ENCODE measurements around the gene STX5. TPM values are rescaled to one million over a fixed set of nuclear protein-coding genes. Genes with fewer than 3 reads are reported as not detected.
A peak's percentile ranks its signal among the peaks of the same experiment; 100 is the strongest.
"Not testable (repeated sequence)": the region's sequence is repeated elsewhere in the genome, so short reads cannot be mapped to it uniquely, and the experiment has no call there.

The STX5 gene
- total RNA-seq, 4 donors from 2014 or later, result 25.9 to 39.1 (median 29.2) TPM

- peaks cover 0 to 3% (median 0%) of the 10 kb centered on the region in 3 donors for H3K36me3 ChIP-seq
- DNase-seq (ENCODE audit: low spot score in 2 of 2), result no peak
- WGBS, 2 donors, result 89 to 91% methylated on average over 3 of the region's 3 CpGs
- peaks cover 0 to 11% (median 6%) of the 10 kb centered on the region in 4 donors for H3K4me1 ChIP-seq
- no peaks in the 10 kb centered on the region for H3K9me3 ChIP-seq
- no peaks in the 10 kb centered on the region for H3K27me3 ChIP-seq
- no peak overlapping the region for H3K27ac ChIP-seq
- no peak overlapping the region for H3K4me3 ChIP-seq
- no peak for TF ChIP-seq EP300 (IDR thresholded peaks at IDR 0.05)
- TF ChIP-seq POLR2A (IDR thresholded peaks at IDR 0.05), result no peak
- no peak for TF ChIP-seq CTCF (IDR thresholded peaks at IDR 0.05)
Measured at GRCh38 chr11:62846177-62846576, 14.3 kb upstream of the STX5 start.

- Histone ChIP-seq H3K9me3 (no peaks in the 10 kb centered on the region), H3K27me3 (no peaks in the 10 kb centered on the region), H3K4me1 (peaks cover 0 to 12% (median 6%) of the 10 kb centered on the region in 4 donors), H3K36me3 (no peaks in the 10 kb centered on the region), H3K4me3 (no peak overlapping the region), H3K27ac (no peak overlapping the region)
- WGBS, 2 donors, result 95 to 96% methylated on average over 3 of the region's 3 CpGs
- DNase-seq (ENCODE audit: low spot score in 2 of 2), result no peak
- no peak for TF ChIP-seq POLR2A (IDR thresholded peaks at IDR 0.05)
- no peak for TF ChIP-seq CTCF (IDR thresholded peaks at IDR 0.05)
- TF ChIP-seq EP300 (IDR thresholded peaks at IDR 0.05), result no peak
Measured at GRCh38 chr11:62844154-62844553, 12.3 kb upstream of the STX5 start.

- H3K27ac ChIP-seq, result peak overlapping the region in 1 of 4 donors; percentile 99
- H3K27me3 ChIP-seq, result no peaks in the 10 kb centered on the region
- no peak for TF ChIP-seq CTCF (IDR thresholded peaks at IDR 0.05)
- no peak for TF ChIP-seq POLR2A (IDR thresholded peaks at IDR 0.05)
- TF ChIP-seq EP300 (IDR thresholded peaks at IDR 0.05), result no peak
- peaks cover 0 to 18% (median 7%) of the 10 kb centered on the region in 4 donors for H3K4me1 ChIP-seq
- DNase-seq (ENCODE audit: low spot score in 2 of 2), result no peak
- 93 to 94% methylated on average over 3 of the region's 3 CpGs for WGBS, 2 donors
- H3K9me3 ChIP-seq, result no peaks in the 10 kb centered on the region
- no peaks in the 10 kb centered on the region for H3K36me3 ChIP-seq
- H3K4me3 ChIP-seq, result no peak overlapping the region
Measured at GRCh38 chr11:62843466-62843865, 11.6 kb upstream of the STX5 start.

GRCh38 chr11:62842891-62843290 is 11.0 kb upstream of the STX5 start:
- H3K4me3 ChIP-seq, result peak overlapping the region in 2 of 4 donors; percentile 69 to 77

GRCh38 chr11:62842171-62842741 is 10.4 kb upstream of the STX5 start:
- WGBS, 2 donors, result 6 to 7% methylated on average over 23 to 30 of the region's 30 CpGs
- TF ChIP-seq POLR2A (IDR thresholded peaks at IDR 0.05), result no peak
- no peak for TF ChIP-seq EP300 (IDR thresholded peaks at IDR 0.05)
- TF ChIP-seq CTCF (IDR thresholded peaks at IDR 0.05), result no peak
- Histone ChIP-seq H3K27ac (peak overlapping the region; percentile 98 to 100 (median 99)), H3K9me3 (no peaks in the 10 kb centered on the region), H3K4me1 (peaks cover 0 to 30% (median 7%) of the 10 kb centered on the region in 4 donors), H3K4me3 (peak overlapping the region; percentile 34 to 77 (median 58)), H3K36me3 (peaks cover 0 to 2% (median 0%) of the 10 kb centered on the region in 3 donors), H3K27me3 (no peaks in the 10 kb centered on the region)
- DNase-seq (ENCODE audit: low spot score in 2 of 2), result no peak

More at GRCh38 chr11:62842891-62843290, 11.0 kb upstream of the STX5 start:
- H3K36me3 ChIP-seq; H3K9me3 ChIP-seq; H3K27me3 ChIP-seq; DNase-seq (ENCODE audit: low spot score in 2 of 2): not testable (repeated sequence)
- Histone ChIP-seq H3K27ac (peak overlapping the region; percentile 98 to 100 (median 99)), H3K4me1 (peaks cover 0 to 24% (median 7%) of the 10 kb centered on the region in 4 donors)
- WGBS, 2 donors, result 79 to 82% methylated on average over 9 of the region's 9 CpGs

Data from tibial nerve (tissue), 4 donors.